PC-3 (cell line): ENCODE results near the gene OR9G4. TPM values are rescaled to one million over a fixed set of nuclear protein-coding genes. Genes with fewer than 3 reads are reported as not detected.

Experiments
- ATAC-seq: fragments of 200-7000 bp; cut with Tn5 transposase; 2 replicates; pipeline ENCODE4 v1.9.1; 2020; ENCODE audit warnings: mild to moderate bottlenecking, moderate library complexity
- BruUV-seq: library from RNA; stranded (reverse); fragments of 400-500 nt; replicated peaks from 2 replicates; lab custom pipeline; 2021; lab: Mats Ljungman, UMichigan
- CTCF ChIA-PET: fragments of 300-600 bp; sonication (Branson Sonifier 250); formaldehyde crosslinking; loops from one replicate; lab custom pipeline; 2022; ENCODE audit warnings: antibody characterized with exemption; lab: Charles Lee
- POLR2A ChIA-PET: fragments of 300-600 bp; sonication (Branson Sonifier 250); formaldehyde crosslinking; loops from one replicate; lab custom pipeline; 2022; ENCODE audit warnings: antibody characterized with exemption; ENCODE audit not compliant: unreplicated experiment; lab: Charles Lee
- DNase-seq: peaks from one replicate; pipeline ENCODE4 v3.0.0-alpha.2; 2015
- H2AFZ ChIP-seq: fragments of 300-600 bp; sonication (generic); 2 replicates; pipeline ENCODE4 v1.6.0; 2016; ENCODE audit warnings: antibody characterized with exemption, low read length
- H3F3A ChIP-seq: fragments of 300-600 bp; sonication (generic); one replicate; pipeline ENCODE4 v1.6.0; 2017; ENCODE audit warnings: antibody characterized with exemption, low read length, control low read depth, mild to moderate bottlenecking; ENCODE audit not compliant: unreplicated experiment
- H3K27ac ChIP-seq: fragments of 300-600 bp; sonication (generic); 2 replicates; pipeline ENCODE4 v1.5.1; 2016; ENCODE audit warnings: mild to moderate bottlenecking, low read length
- H3K27me3 ChIP-seq: fragments of 300-600 bp; sonication (generic); 2 replicates; pipeline ENCODE4 v1.6.1; 2016; ENCODE audit warnings: low read length, mixed read lengths
- H3K36me3 ChIP-seq: fragments of 300-600 bp; sonication (generic); 2 replicates; pipeline ENCODE4 v1.6.1; 2016; ENCODE audit warnings: low read depth, mixed run types, low read length, mixed read lengths
- H3K4me1 ChIP-seq: fragments of 300-600 bp; sonication (generic); 2 replicates; pipeline ENCODE4 v1.5.1; 2016; ENCODE audit warnings: low read length; ENCODE audit not compliant: insufficient read depth
- H3K4me2 ChIP-seq: fragments of 300-600 bp; sonication (generic); 2 replicates; pipeline ENCODE4 v1.6.0; 2016; ENCODE audit warnings: low read length
- H3K4me3 ChIP-seq: fragments of 300-600 bp; sonication (generic); 2 replicates; pipeline ENCODE4 v1.5.1; 2016; ENCODE audit warnings: mild to moderate bottlenecking, low read length, mixed read lengths
- H3K79me2 ChIP-seq: fragments of 300-600 bp; sonication (generic); 2 replicates; pipeline ENCODE4 v1.6.1; 2017; ENCODE audit warnings: low read length, mixed read lengths
- H3K9ac ChIP-seq: fragments of 300-600 bp; sonication (generic); 2 replicates; pipeline ENCODE4 v1.6.0; 2016; ENCODE audit warnings: mild to moderate bottlenecking, low read length
- H3K9me2 ChIP-seq: fragments of 300-600 bp; sonication (generic); replicated peaks from 2 replicates; pipeline ENCODE4 v1.6.1; 2016; ENCODE audit warnings: mixed run types, low read length, mixed read lengths
- H3K9me3 ChIP-seq: fragments of 300-600 bp; sonication (generic); 2 replicates; pipeline ENCODE4 v1.6.1; 2016; ENCODE audit warnings: low read length, mixed read lengths
- H4K20me1 ChIP-seq: fragments of 300-600 bp; sonication (generic); 2 replicates; pipeline ENCODE4 v1.6.1; 2016; ENCODE audit warnings: low read length, mixed read lengths
- CTCF ChIP-seq: fragments of 300-600 bp; sonication (generic); conservative IDR thresholded peaks from 2 replicates; pipeline ENCODE4 v1.5.1; 2017; ENCODE audit warnings: antibody characterized with exemption, low read depth, mild to moderate bottlenecking, low read length
- EZH2 ChIP-seq: fragments of 300-600 bp; sonication (generic); IDR thresholded peaks from one replicate; pipeline ENCODE4 v1.6.1; 2017; ENCODE audit warnings: antibody characterized with exemption, mild to moderate bottlenecking, low read length; ENCODE audit not compliant: unreplicated experiment
- EZH2phosphoT487 ChIP-seq: fragments of 300-600 bp; sonication (generic); IDR thresholded peaks from 2 replicates; pipeline ENCODE4 v1.6.1; 2018; ENCODE audit warnings: mild to moderate bottlenecking, antibody characterized with exemption, low read length, borderline replicate concordance
- intact Hi-C: fragments of 100-400 bp; cut with micrococcal nuclease; formaldehyde crosslinking; loops from 2 replicates; pipeline ENCODE4 v1.9.0; 2023
- total RNA-seq: library from RNA; depleted of rRNA; stranded (reverse); fragments of >200 nt; gene quantifications from 2 replicates; pipeline ENCODE4 v1.2.3, GENCODE V29; 2014

The OR9G4 gene
- total RNA-seq, 1 experiment from 2014 or later: not detected

- no peaks in the 10 kb centered on the region for H3F3A ChIP-seq
- no peak overlapping the region for H3K27ac ChIP-seq
- BruUV-seq: no TSS peak
- H3K79me2 ChIP-seq: no peaks in the 10 kb centered on the region
- H3K36me3 ChIP-seq: no peaks in the 10 kb centered on the region
- H3K9me2 ChIP-seq: no peaks in the 10 kb centered on the region
- POLR2A ChIA-PET: no interaction called here
- H3K27me3 ChIP-seq: no peaks in the 10 kb centered on the region
- H2AFZ ChIP-seq: no peak overlapping the region
- DNase-seq (peak; percentile 30), ATAC-seq (peak; percentile 62)
- no peak for TF ChIP-seq EZH2phosphoT487
- no peak for TF ChIP-seq CTCF
- no peak for TF ChIP-seq EZH2
- H3K9ac ChIP-seq: no peak overlapping the region
- intact Hi-C loops: no loop called here
- no peak overlapping the region for H3K4me3 ChIP-seq
- H4K20me1 ChIP-seq: no peaks in the 10 kb centered on the region
- no peak overlapping the region for H3K4me2 ChIP-seq
- no peaks in the 10 kb centered on the region for H3K4me1 ChIP-seq
- H3K9me3 ChIP-seq: no peaks in the 10 kb centered on the region
- CTCF ChIA-PET: no interaction called here
These were observed 48.1 kb downstream of the OR9G4 start for GRCh38 chr11:56700242-56700913.

- Histone ChIP-seq H3K27me3 (no peaks in the 10 kb centered on the region), H4K20me1 (no peaks in the 10 kb centered on the region), H3K4me3 (no peak within 1 kb of the TSS), H3F3A (no peaks in the 10 kb centered on the region), H3K4me1 (no peaks in the 10 kb centered on the region), H3K79me2 (no peaks in the 10 kb centered on the region), H3K9me2 (no peaks in the 10 kb centered on the region), H2AFZ (no peak within 1 kb of the TSS), H3K9ac (no peak within 1 kb of the TSS), H3K9me3 (no peaks in the 10 kb centered on the region), H3K36me3 (no peaks in the 10 kb centered on the region), H3K27ac (no peak within 1 kb of the TSS), H3K4me2 (no peak within 1 kb of the TSS)
- DNase-seq: no peak
- ATAC-seq: no peak
- TF ChIP-seq EZH2phosphoT487 (no peak), EZH2 (no peak), CTCF (no peak)
- CTCF ChIA-PET: no interaction called here
- POLR2A ChIA-PET: no interaction called here
- no TSS peak for BruUV-seq
- intact Hi-C loops: no loop called here
These were observed 49.7 kb downstream of the OR9G4 start, which contains the start of gene OR9G1 for GRCh38 chr11:56698795-56699194. Gene OR9G1, plus strand, starts transcription at chr11:56699095. Its CDS starts 1,293 bp downstream, at chr11:56700388.

GRCh38 chr11:56693428-56693827 lies 55.1 kb downstream of the OR9G4 start:
- no peak overlapping the region for H3K27ac ChIP-seq
- H3K9me3 ChIP-seq: no peaks in the 10 kb centered on the region
- H3F3A ChIP-seq: no peaks in the 10 kb centered on the region
- ChIA-PET CTCF (no interaction called here), POLR2A (no interaction called here)
- H3K27me3 ChIP-seq: no peaks in the 10 kb centered on the region
- no peak overlapping the region for H3K9ac ChIP-seq
- intact Hi-C loops: no loop called here
- no peak for TF ChIP-seq EZH2
- TF ChIP-seq EZH2phosphoT487: no peak
- no peak for TF ChIP-seq CTCF
- H3K4me3 ChIP-seq: no peak overlapping the region
- no peaks in the 10 kb centered on the region for H3K9me2 ChIP-seq
- H3K4me1 ChIP-seq: no peaks in the 10 kb centered on the region
- BruUV-seq: no TSS peak
- DNase-seq (no peak), ATAC-seq (no peak)
- no peaks in the 10 kb centered on the region for H3K79me2 ChIP-seq
- H2AFZ ChIP-seq: no peak overlapping the region
- no peaks in the 10 kb centered on the region for H3K36me3 ChIP-seq
- H4K20me1 ChIP-seq: no peaks in the 10 kb centered on the region
- no peak overlapping the region for H3K4me2 ChIP-seq
